ENCODE results near the gene KIAA1217.

The KIAA1217 gene

GRCh38 chr10:24432478-24433416 is 223.8 kb downstream of the KIAA1217 start:
- TF ChIP-seq ZFX (IDR thresholded peaks at IDR 0.05) (no peak), CTCF (conservative IDR thresholded peaks at IDR 0.05) (no peak)
- no peak overlapping the region for H3K27ac ChIP-seq

- H3K27ac ChIP-seq = no peak overlapping the region
- TF ChIP-seq CTCF (conservative IDR thresholded peaks at IDR 0.05) (no peak), ZFX (IDR thresholded peaks at IDR 0.05) (no peak)
These were observed 224.8 kb downstream of the KIAA1217 start for GRCh38 chr10:24433705-24434104.

GRCh38 chr10:24434961-24435360 is 226.0 kb downstream of the KIAA1217 start:
- no peak overlapping the region for H3K27ac ChIP-seq

DNA sequence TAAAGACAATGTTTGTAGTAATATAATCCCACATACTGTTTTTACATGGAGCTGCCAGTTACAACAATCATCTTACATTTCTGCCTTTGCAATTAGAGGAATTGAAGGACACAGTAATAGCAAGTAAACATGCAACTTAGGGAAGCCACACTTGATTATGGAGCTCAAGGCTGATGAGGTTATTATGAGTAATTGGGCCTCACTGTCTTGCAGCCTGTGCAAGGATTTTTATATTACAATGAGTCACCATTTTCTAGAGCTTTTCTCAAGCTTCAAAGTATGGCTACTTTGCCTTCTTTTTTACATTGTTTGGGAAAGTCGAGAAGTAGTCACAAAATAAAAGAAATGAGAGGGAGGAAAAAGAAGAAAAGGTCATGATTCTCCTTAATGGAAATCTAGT is 226.4 kb downstream of the KIAA1217 start:
- TF ChIP-seq CTCF (conservative IDR thresholded peaks at IDR 0.05) (no peak), ZFX (IDR thresholded peaks at IDR 0.05) (no peak)
- no peak overlapping the region for H3K27ac ChIP-seq

More at GRCh38 chr10:24434961-24435360, 226.0 kb downstream of the KIAA1217 start:
- TF ChIP-seq ZFX (IDR thresholded peaks at IDR 0.05) (no peak), CTCF (conservative IDR thresholded peaks at IDR 0.05) (no peak)

DNA sequence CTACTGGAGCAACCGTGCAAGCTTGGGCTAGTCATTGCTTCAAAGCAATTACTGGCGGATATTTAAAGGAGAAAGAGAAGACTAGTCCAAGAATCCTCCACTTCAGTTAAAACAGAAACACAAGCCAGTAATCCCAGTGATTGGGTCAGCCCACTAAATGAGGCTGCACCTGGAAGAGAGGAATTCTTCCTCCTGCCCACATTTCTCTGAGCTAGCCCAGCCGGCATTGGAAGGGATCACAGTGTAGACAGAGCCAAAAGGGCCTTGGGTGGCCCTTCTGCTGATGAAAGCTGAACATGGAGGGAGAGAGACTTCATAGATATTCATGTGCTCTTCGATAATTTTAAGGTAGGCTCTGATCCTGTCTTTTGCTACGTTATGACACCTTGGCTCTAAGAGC is 228.4 kb downstream of the KIAA1217 start:
- no peak overlapping the region for H3K27ac ChIP-seq
- no peak for TF ChIP-seq ZFX (IDR thresholded peaks at IDR 0.05)
- no peak for TF ChIP-seq CTCF (conservative IDR thresholded peaks at IDR 0.05)

GRCh38 chr10:24438800-24439199 is 229.9 kb downstream of the KIAA1217 start:
- TF ChIP-seq CTCF (conservative IDR thresholded peaks at IDR 0.05) (no peak), ZFX (IDR thresholded peaks at IDR 0.05) (no peak)
- H3K27ac ChIP-seq = no peak overlapping the region

GRCh38 chr10:24439935-24440334 is 231.0 kb downstream of the KIAA1217 start:
- no peak overlapping the region for H3K27ac ChIP-seq
- TF ChIP-seq CTCF (conservative IDR thresholded peaks at IDR 0.05) (no peak), ZFX (IDR thresholded peaks at IDR 0.05) (no peak)
